Measurements from ENCODE around the gene FAM83G. TPM values are rescaled to one million over a fixed set of nuclear protein-coding genes. Genes with fewer than 3 reads are reported as not detected.

Gene FAM83G
- polyA plus RNA-seq, 4 donors, result 0.91 to 8.1 (median 6.0) TPM

GRCh38 chr17:19012171-19013080 is 7.9 kb upstream of the FAM83G start:
- no peak for DNase-seq (ENCODE audit: low read depth in 4 of 4, low spot score in 3 of 4)

- no peak for DNase-seq (ENCODE audit: low read depth in 4 of 4, low spot score in 3 of 4)
Observed at GRCh38 chr17:19011581-19011980, 7.0 kb upstream of the FAM83G start.

GRCh38 chr17:19010729-19011505 is 6.4 kb upstream of the FAM83G start:
- DNase-seq (ENCODE audit: low read depth in 4 of 4, low spot score in 3 of 4), result no peak

GRCh38 chr17:19009970-19010369 is 5.4 kb upstream of the FAM83G start:
- no peak for DNase-seq (ENCODE audit: low read depth in 4 of 4, low spot score in 3 of 4)

GRCh38 chr17:19006698-19007097 is 2.1 kb upstream of the FAM83G start:
- DNase-seq (ENCODE audit: low read depth in 4 of 4, low spot score in 3 of 4), result no peak

- DNase-seq (ENCODE audit: low read depth in 4 of 4, low spot score in 3 of 4), result no peak
Observed at GRCh38 chr17:19005789-19006430, 1.3 kb upstream of the FAM83G start.

GRCh38 chr17:19005137-19005773 is 691 bp upstream of the FAM83G start:
- no peak for DNase-seq (ENCODE audit: low read depth in 4 of 4, low spot score in 3 of 4)

GRCh38 chr17:19003543-19004420 is 782 bp downstream of the FAM83G start:
- DNase-seq (ENCODE audit: low read depth in 4 of 4, low spot score in 3 of 4), result no peak

GRCh38 chr17:19002805-19003542 is 1.6 kb downstream of the FAM83G start:
- no peak for DNase-seq (ENCODE audit: low read depth in 4 of 4, low spot score in 3 of 4)

GRCh38 chr17:19001907-19002590 is 2.5 kb downstream of the FAM83G start:
- no peak for DNase-seq (ENCODE audit: low read depth in 4 of 4, low spot score in 3 of 4)

GRCh38 chr17:19000531-19001325 is 3.8 kb downstream of the FAM83G start:
- DNase-seq (ENCODE audit: low read depth in 4 of 4, low spot score in 3 of 4), result no peak

GRCh38 chr17:18999911-19000310 is 4.7 kb downstream of the FAM83G start:
- DNase-seq (ENCODE audit: low read depth in 4 of 4, low spot score in 3 of 4), result no peak

GRCh38 chr17:18999394-18999793 is 5.2 kb downstream of the FAM83G start:
- no peak for DNase-seq (ENCODE audit: low read depth in 4 of 4, low spot score in 3 of 4)

GRCh38 chr17:18997650-18998196 is 6.8 kb downstream of the FAM83G start:
- DNase-seq (ENCODE audit: low read depth in 4 of 4, low spot score in 3 of 4), result no peak

- DNase-seq (ENCODE audit: low read depth in 4 of 4, low spot score in 3 of 4), result no peak
Observed at GRCh38 chr17:18996458-18996857, 8.1 kb downstream of the FAM83G start.

- no peak for DNase-seq (ENCODE audit: low read depth in 4 of 4, low spot score in 3 of 4)
Observed at GRCh38 chr17:18995220-18995619, 9.3 kb downstream of the FAM83G start.

- no peak for DNase-seq (ENCODE audit: low read depth in 4 of 4, low spot score in 3 of 4)
Observed at GRCh38 chr17:18994631-18995030, 9.9 kb downstream of the FAM83G start.

Data from left renal pelvis (tissue), 4 donors.